NCI-H774 (cell line): Measurements from ENCODE around the gene PEX11G.

Source experiments
- DNase-seq: peaks from one replicate; lab custom pipeline; 2025; lab: John Stamatoyannopoulos, UW

The PEX11G gene

GRCh38 chr19:7521551-7522071 is 32.8 kb upstream of the PEX11G start:
- no peak for DNase-seq

GRCh38 chr19:7520131-7521051 is 31.6 kb upstream of the PEX11G start:
- DNase-seq = no peak

- DNase-seq = no peak
Measured at GRCh38 chr19:7519361-7520130, 30.7 kb upstream of the PEX11G start.

GRCh38 chr19:7516878-7517277 is 28.0 kb upstream of the PEX11G start:
- no peak for DNase-seq

- no peak for DNase-seq
Measured at GRCh38 chr19:7516333-7516732, 27.5 kb upstream of the PEX11G start.

- DNase-seq = peak; percentile 58
Measured at GRCh38 chr19:7515645-7516151, 26.9 kb upstream of the PEX11G start, which contains the start of gene ZNF358. Gene ZNF358 (plus strand): TSS chr19:7516103. CDS start chr19:7519243, 3,140 bp downstream.

- no peak for DNase-seq
Measured at GRCh38 chr19:7515110-7515644, 26.3 kb upstream of the PEX11G start.

GRCh38 chr19:7513809-7514642 is 25.2 kb upstream of the PEX11G start:
- DNase-seq = no peak

GRCh38 chr19:7512400-7512851 is 23.6 kb upstream of the PEX11G start:
- no peak for DNase-seq

- DNase-seq = no peak
Measured at GRCh38 chr19:7509625-7510024, 20.8 kb upstream of the PEX11G start.

GRCh38 chr19:7507884-7508283 is 19.0 kb upstream of the PEX11G start:
- DNase-seq = peak; percentile 65

- peak; percentile 92 for DNase-seq
Measured at GRCh38 chr19:7506385-7507328, 17.8 kb upstream of the PEX11G start.

- peak; percentile 55 for DNase-seq
Measured at GRCh38 chr19:7505682-7506384, 17.0 kb upstream of the PEX11G start.

- peak; percentile 60 for DNase-seq
Measured at GRCh38 chr19:7505288-7505681, 16.4 kb upstream of the PEX11G start.

GRCh38 chr19:7504684-7505083 is 15.8 kb upstream of the PEX11G start:
- no peak for DNase-seq

GRCh38 chr19:7502552-7502951 is 13.7 kb upstream of the PEX11G start:
- DNase-seq = no peak

- DNase-seq = peak; percentile 85
Measured at GRCh38 chr19:7500811-7501450, 12.1 kb upstream of the PEX11G start.

- DNase-seq = no peak
Measured at GRCh38 chr19:7497292-7497691, 8.5 kb upstream of the PEX11G start.
